Measurements from ENCODE around the gene C4orf54.
A peak's percentile ranks its signal among the peaks of the same experiment; 100 is the strongest.

The C4orf54 gene

DNA sequence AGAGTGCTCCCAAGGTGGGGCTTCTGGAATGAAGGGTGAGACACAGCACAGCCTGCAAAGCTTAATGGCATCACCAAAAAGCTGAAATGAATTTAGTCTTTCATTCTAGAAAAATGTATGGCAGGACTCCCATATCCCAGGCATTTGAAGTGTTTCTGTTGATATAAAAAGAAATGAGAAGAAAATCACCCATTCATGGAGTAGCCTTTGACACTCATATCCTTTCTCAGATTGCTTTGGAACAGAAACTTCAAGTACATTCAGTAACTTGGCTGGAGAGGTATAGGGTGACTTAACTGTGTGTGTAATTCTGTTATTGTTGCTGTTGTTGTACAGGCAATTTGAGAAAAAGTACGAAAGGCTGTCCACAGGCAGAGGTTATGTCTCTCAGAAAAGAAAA lies 35.3 kb downstream of the C4orf54 start:
- no peak overlapping the region for H3K27ac ChIP-seq
- H3K9ac ChIP-seq = no peak overlapping the region
- H3K9me3 ChIP-seq (replicated peaks in 1 of 11) = no peaks in the 10 kb centered on the region
- H3K4me3 ChIP-seq = no peak overlapping the region
- no peak overlapping the region for H3K4me2 ChIP-seq
- no peaks in the 10 kb centered on the region for H3K27me3 ChIP-seq
- no peaks in the 10 kb centered on the region for H3K4me1 ChIP-seq
- H4K20me1 ChIP-seq = no peaks in the 10 kb centered on the region
- no peak for TF ChIP-seq Cebpa-rat (IDR thresholded peaks at IDR 0.05)
- no peaks in the 10 kb centered on the region for H3K36me3 ChIP-seq

GRCh38 chr4:99617374-99617773 lies 40.3 kb downstream of the C4orf54 start:
- TF ChIP-seq Cebpa-rat (IDR thresholded peaks at IDR 0.05) = no peak

GRCh38 chr4:99615170-99615820 lies 42.3 kb downstream of the C4orf54 start:
- Histone ChIP-seq H3K4me1 (no peaks in the 10 kb centered on the region), H3K4me3 (no peak overlapping the region), H3K27me3 (no peaks in the 10 kb centered on the region), H3K27ac (no peak overlapping the region), H4K20me1 (no peaks in the 10 kb centered on the region), H3K9me3 (replicated peaks in 1 of 11) (no peaks in the 10 kb centered on the region), H3K36me3 (no peaks in the 10 kb centered on the region), H3K9ac (no peak overlapping the region), H3K4me2 (no peak overlapping the region)
- no peak for TF ChIP-seq Cebpa-rat (IDR thresholded peaks at IDR 0.05)

More at GRCh38 chr4:99617374-99617773, 40.3 kb downstream of the C4orf54 start:
- Histone ChIP-seq H3K9ac (no peak overlapping the region), H3K4me3 (no peak overlapping the region), H3K36me3 (no peaks in the 10 kb centered on the region), H3K4me2 (no peak overlapping the region), H4K20me1 (no peaks in the 10 kb centered on the region), H3K27ac (no peak overlapping the region), H3K27me3 (no peaks in the 10 kb centered on the region), H3K9me3 (replicated peaks in 1 of 11) (no peaks in the 10 kb centered on the region), H3K4me1 (no peaks in the 10 kb centered on the region)

- Histone ChIP-seq H3K4me2 (no peak overlapping the region), H3K27ac (no peak overlapping the region), H3K4me1 (no peaks in the 10 kb centered on the region), H3K36me3 (no peaks in the 10 kb centered on the region), H4K20me1 (no peaks in the 10 kb centered on the region), H3K9me3 (replicated peaks in 1 of 11) (no peaks in the 10 kb centered on the region), H3K9ac (no peak overlapping the region), H3K4me3 (no peak overlapping the region), H3K27me3 (no peaks in the 10 kb centered on the region)
- TF ChIP-seq Cebpa-rat (IDR thresholded peaks at IDR 0.05) = no peak
Observed at GRCh38 chr4:99614491-99614890, 43.1 kb downstream of the C4orf54 start.

GRCh38 chr4:99612704-99613103 lies 44.9 kb downstream of the C4orf54 start:
- Histone ChIP-seq H3K4me2 (no peak overlapping the region), H3K9me3 (replicated peaks in 1 of 11) (no peaks in the 10 kb centered on the region), H4K20me1 (no peaks in the 10 kb centered on the region), H3K4me3 (no peak overlapping the region), H3K4me1 (no peaks in the 10 kb centered on the region), H3K27ac (no peak overlapping the region), H3K9ac (no peak overlapping the region), H3K27me3 (no peaks in the 10 kb centered on the region), H3K36me3 (no peaks in the 10 kb centered on the region)
- TF ChIP-seq Cebpa-rat (IDR thresholded peaks at IDR 0.05) = no peak

DNA sequence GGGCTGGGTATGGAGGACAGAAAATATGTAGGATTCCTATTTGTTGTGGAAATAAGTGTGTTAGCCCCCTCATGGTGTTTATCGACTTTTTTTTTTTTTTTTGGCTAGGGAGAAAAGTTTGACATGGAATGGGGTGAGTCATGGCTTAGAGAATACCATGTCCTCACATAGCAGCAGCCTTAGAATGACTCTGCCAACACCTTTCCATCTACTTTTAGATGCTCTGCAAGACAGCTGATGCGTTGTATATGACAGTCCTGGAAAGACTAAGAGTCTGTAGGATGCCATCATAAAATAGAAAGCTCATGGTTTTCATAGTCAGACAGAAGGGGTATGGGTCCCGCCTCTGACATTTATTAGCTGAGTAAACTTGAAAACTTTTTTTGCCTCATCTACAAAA lies 45.3 kb downstream of the C4orf54 start:
- no peak overlapping the region for H3K4me2 ChIP-seq
- no peaks in the 10 kb centered on the region for H3K27me3 ChIP-seq
- H3K27ac ChIP-seq = no peak overlapping the region
- no peak overlapping the region for H3K4me3 ChIP-seq
- H4K20me1 ChIP-seq = no peaks in the 10 kb centered on the region
- H3K36me3 ChIP-seq = no peaks in the 10 kb centered on the region
- H3K9ac ChIP-seq = no peak overlapping the region
- no peaks in the 10 kb centered on the region for H3K4me1 ChIP-seq
- H3K9me3 ChIP-seq (replicated peaks in 1 of 11) = no peaks in the 10 kb centered on the region
- no peak for TF ChIP-seq Cebpa-rat (IDR thresholded peaks at IDR 0.05)

DNA sequence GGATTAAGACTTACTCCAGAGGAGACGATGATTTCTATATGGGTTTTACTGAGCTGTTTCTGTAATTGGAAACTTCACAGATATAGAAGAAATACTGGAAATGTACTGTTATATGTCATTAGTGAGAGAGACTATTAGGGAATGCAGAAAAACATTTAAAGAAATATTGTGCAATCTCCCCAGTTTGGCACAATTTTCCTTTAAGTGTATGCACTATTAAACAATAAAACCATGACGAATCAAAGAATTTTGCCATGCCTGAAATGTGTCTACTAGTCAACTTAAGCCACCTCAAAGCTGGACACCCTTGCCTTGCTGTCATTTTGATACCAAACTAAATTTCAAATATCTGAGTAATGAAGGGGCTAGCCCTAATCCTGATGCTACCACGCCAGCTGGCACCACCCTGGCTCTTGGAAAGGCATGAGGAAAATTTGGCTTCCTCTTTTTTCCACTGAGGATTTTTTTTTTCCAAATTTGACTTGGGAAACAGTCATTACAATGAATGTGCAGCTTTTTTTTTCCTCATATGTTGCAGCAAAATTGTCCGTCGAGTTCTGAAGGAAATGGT lies 46.9 kb downstream of the C4orf54 start:
- Histone ChIP-seq H3K4me3 (no peak overlapping the region), H3K27me3 (no peaks in the 10 kb centered on the region), H3K27ac (no peak overlapping the region)

DNA sequence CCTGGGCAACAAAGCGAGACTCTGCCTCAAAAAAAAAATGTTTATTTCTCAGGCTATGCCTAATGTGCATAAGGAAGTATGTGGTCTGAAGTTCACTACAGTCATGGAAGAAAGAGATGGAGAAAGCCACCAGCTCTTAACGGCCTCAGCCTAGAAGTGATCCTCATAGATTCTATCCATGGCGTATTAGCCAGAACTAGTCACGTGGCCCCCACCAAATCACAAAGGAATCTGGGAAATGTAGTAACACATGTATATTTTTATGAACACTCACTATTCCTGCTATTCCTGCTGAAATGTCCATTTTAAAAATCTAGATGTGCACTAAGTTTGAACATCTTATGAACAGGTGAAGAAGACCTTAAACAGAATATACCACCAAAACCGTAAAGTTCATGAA lies 49.2 kb downstream of the C4orf54 start:
- TF ChIP-seq Cebpa-rat (IDR thresholded peaks at IDR 0.05) = no peak
- Histone ChIP-seq H3K4me2 (no peak overlapping the region), H3K4me3 (no peak overlapping the region), H3K27ac (no peak overlapping the region), H3K27me3 (no peaks in the 10 kb centered on the region), H3K9ac (no peak overlapping the region), H3K36me3 (no peaks in the 10 kb centered on the region), H4K20me1 (no peaks in the 10 kb centered on the region), H3K9me3 (replicated peaks in 1 of 11) (no peaks in the 10 kb centered on the region), H3K4me1 (no peaks in the 10 kb centered on the region)

More for the DNA sequence above, 46.9 kb downstream of the C4orf54 start:
- no peaks in the 10 kb centered on the region for H3K9me3 ChIP-seq (replicated peaks in 1 of 11)
- H3K9ac ChIP-seq = no peak overlapping the region
- no peaks in the 10 kb centered on the region for H3K4me1 ChIP-seq
- peak in 2 of 11 experiments; percentile 42 to 54; a peak in 1 of 22 replicates for TF ChIP-seq Cebpa-rat (IDR thresholded peaks at IDR 0.05)
- no peaks in the 10 kb centered on the region for H4K20me1 ChIP-seq
- H3K36me3 ChIP-seq = no peaks in the 10 kb centered on the region
- no peak overlapping the region for H3K4me2 ChIP-seq
